NCI-H2227 treated with DMSO at 0.1 percent for 48 hours (cell line): ENCODE data around the gene CBX7.

ENCODE experiments used
- DNase-seq: peaks from one replicate; lab custom pipeline; 2025; lab: John Stamatoyannopoulos, UW

The CBX7 gene

GRCh38 chr22:39152511-39153219 lies at the start of gene CBX7:
Gene CBX7, minus strand, starts transcription at chr22:39152680. Its CDS starts 236 bp downstream, at chr22:39152444.
- peak; percentile 64 for DNase-seq

- DNase-seq: no peak
Measured at GRCh38 chr22:39197578-39197977, 45.1 kb upstream of the CBX7 start.

- DNase-seq: no peak
Measured at GRCh38 chr22:39194098-39194497, 41.6 kb upstream of the CBX7 start.

- DNase-seq: no peak
Measured at GRCh38 chr22:39188809-39189208, 36.3 kb upstream of the CBX7 start.

- DNase-seq: no peak
Measured at GRCh38 chr22:39185601-39186012, 33.1 kb upstream of the CBX7 start.

GRCh38 chr22:39184586-39185577 lies 32.4 kb upstream of the CBX7 start:
- DNase-seq: no peak

- no peak for DNase-seq
Measured at GRCh38 chr22:39183991-39184585, 31.6 kb upstream of the CBX7 start.

GRCh38 chr22:39182478-39183030 lies 30.1 kb upstream of the CBX7 start:
- no peak for DNase-seq

- no peak for DNase-seq
Measured at GRCh38 chr22:39181778-39182177, 29.3 kb upstream of the CBX7 start.

- no peak for DNase-seq
Measured at GRCh38 chr22:39181356-39181755, 28.9 kb upstream of the CBX7 start.

- DNase-seq: no peak
Measured at GRCh38 chr22:39179841-39180335, 27.4 kb upstream of the CBX7 start.

- DNase-seq: no peak
Measured at GRCh38 chr22:39179401-39179827, 26.9 kb upstream of the CBX7 start.

GRCh38 chr22:39178206-39179111 lies 26.0 kb upstream of the CBX7 start:
- DNase-seq: no peak

- DNase-seq: no peak
Measured at GRCh38 chr22:39177791-39178190, 25.3 kb upstream of the CBX7 start.

GRCh38 chr22:39177456-39177775 lies 24.9 kb upstream of the CBX7 start:
- no peak for DNase-seq

- no peak for DNase-seq
Measured at GRCh38 chr22:39176714-39177455, 24.4 kb upstream of the CBX7 start.

- DNase-seq: no peak
Measured at GRCh38 chr22:39176143-39176713, 23.7 kb upstream of the CBX7 start.

- DNase-seq: no peak
Measured at GRCh38 chr22:39175353-39176142, 23.1 kb upstream of the CBX7 start.
